H1 (cell line): ENCODE measurements around the gene LCOR. TPM values are rescaled to one million over a fixed set of nuclear protein-coding genes. Genes with fewer than 3 reads are reported as not detected.

Experiments used
- BACH1 ChIP-seq: IDR thresholded peaks from 2 replicates; pipeline ENCODE4 v1.6.1; 2012; ENCODE audit warnings: low read length, improper control_type of control experiment
- CHD1 ChIP-seq: IDR thresholded peaks from 2 replicates; pipeline ENCODE4 v1.6.1; 2012; ENCODE audit warnings: low read depth, low read length, improper control_type of control experiment
- CHD7 ChIP-seq: fragments of 300-600 bp; sonication (generic); IDR thresholded peaks from 2 replicates; pipeline ENCODE4 v1.7.1; 2012; ENCODE audit warnings: low read length, moderate library complexity, mild to moderate bottlenecking, inconsistent platforms; ENCODE audit not compliant: insufficient replicate concordance
- GABPA ChIP-seq: IDR thresholded peaks from 2 replicates; pipeline ENCODE4 v1.6.1; 2011; ENCODE audit warnings: mild to moderate bottlenecking, low read length, moderate library complexity, borderline replicate concordance; ENCODE audit not compliant: insufficient read depth
- HDAC2 ChIP-seq, 2 experiments: fragments of 300-600 bp in 1 of 2; sonication (generic) in 1 of 2; IDR thresholded peaks; 2 replicates each; pipeline ENCODE4 v1.6.1; 2011 to 2012; ENCODE audit warnings: low read depth in 2 of 2, low read length in 2 of 2, mild to moderate bottlenecking in 2 of 2, moderate library complexity in 2 of 2, borderline replicate concordance in 1 of 2, inconsistent platforms in 1 of 2
- RAD21 ChIP-seq, 2 experiments: IDR thresholded peaks in 1 of 2; conservative IDR thresholded peaks in 1 of 2; 2 replicates each; pipeline ENCODE4 v1.6.1; 2011; ENCODE audit warnings: low read depth in 2 of 2, low read length in 2 of 2, improper control_type of control experiment in 1 of 2, inconsistent platforms in 1 of 2, mild to moderate bottlenecking in 1 of 2, moderate library complexity in 1 of 2
- RNF2 ChIP-seq: fragments of 200-900, 300-1000 bp; sonication (generic); IDR thresholded peaks from 2 replicates; pipeline ENCODE4 v1.7.1; 2016; ENCODE audit warnings: borderline replicate concordance, low read depth, mild to moderate bottlenecking, antibody characterized with exemption, low read length; ENCODE audit not compliant: poor library complexity, severe bottlenecking; ENCODE audit errors: missing control alignments
- ZNF274 ChIP-seq: IDR thresholded peaks from 2 replicates; pipeline ENCODE4 v1.7.0; 2012; ENCODE audit warnings: low read length, borderline replicate concordance; ENCODE audit errors: extremely low read depth
- polyA plus RNA-seq, 7 experiments: library from polyadenylated mRNA; depleted of rRNA in 3 of 7; stranded (reverse) in 5 of 7; unstranded in 2 of 7; fragments of >200 nt in 5 of 7; fragments of 200-250 nt in 2 of 7; gene quantifications; 1 replicate in 5 of 7; 2 replicates in 1 of 7; 4 replicates in 1 of 7; pipeline versions ENCODE4 v1.2.1 to v1.2.3, GENCODE V29; 2011 to 2013; ENCODE audit warnings: missing spikeins in 2 of 7, mixed read lengths in 2 of 7
- total RNA-seq: library from RNA; stranded (reverse); fragmentation: NEBNext Ultra II Directional; extraction: Animal tissue kit (Norgen Biotek cat#: 25700); gene quantifications from 2 replicates; pipeline ENCODE4 v1.2.1, GENCODE V29; 2021

Gene LCOR
- total and polyA plus RNA-seq, 2 of the 8 experiments (the other 6 are each of a cell fraction or from before 2014, with no cell fraction given), result 4.7 to 25.5 TPM

GRCh38 chr10:97011397-97011796 is 179.3 kb downstream of the LCOR start (continued):
- TF ChIP-seq CHD7, result no peak
- TF ChIP-seq ZNF274, result no peak
- TF ChIP-seq CHD1, result no peak
- TF ChIP-seq BACH1, result no peak
- TF ChIP-seq RAD21 (IDR thresholded peaks at IDR 0.05 in 1 of 2, conservative IDR thresholded peaks at IDR 0.05 in 1 of 2; ENCODE audit: low read depth in 2 of 2, low read length in 2 of 2), result no peak
- TF ChIP-seq GABPA, result no peak
- no peak for TF ChIP-seq RNF2
- no peak for TF ChIP-seq HDAC2 (IDR thresholded peaks at IDR 0.05; ENCODE audit: borderline replicate concordance in 1 of 2, low read depth in 2 of 2, low read length in 2 of 2)
- TF ChIP-seq, all 59 proteins: peak for 0
